Measurements from ENCODE around the gene ADAMTS6.

The ADAMTS6 gene

GRCh38 chr5:65248896-65249295 is 232.8 kb downstream of the ADAMTS6 start:
- DNase-seq (ENCODE audit: low spot score) = no peak
- no peak for TF ChIP-seq CTCF (IDR thresholded peaks at IDR 0.05; ENCODE audit: extremely low read depth, missing control alignments)

- no peak for DNase-seq (ENCODE audit: low spot score)
- TF ChIP-seq CTCF (IDR thresholded peaks at IDR 0.05; ENCODE audit: extremely low read depth, missing control alignments) = no peak
Observed at GRCh38 chr5:65247594-65247993, 234.1 kb downstream of the ADAMTS6 start.

- no peak for DNase-seq (ENCODE audit: low spot score)
- no peak for TF ChIP-seq CTCF (IDR thresholded peaks at IDR 0.05; ENCODE audit: extremely low read depth, missing control alignments)
Observed at GRCh38 chr5:65246741-65247140, 235.0 kb downstream of the ADAMTS6 start.

GRCh38 chr5:65244031-65244430 is 237.7 kb downstream of the ADAMTS6 start:
- TF ChIP-seq CTCF (IDR thresholded peaks at IDR 0.05; ENCODE audit: extremely low read depth, missing control alignments) = no peak
- DNase-seq (ENCODE audit: low spot score) = no peak

- no peak for DNase-seq (ENCODE audit: low spot score)
Observed at GRCh38 chr5:65243161-65243560, 238.6 kb downstream of the ADAMTS6 start.

GRCh38 chr5:65229841-65230240 is 251.9 kb downstream of the ADAMTS6 start:
- no peak for DNase-seq (ENCODE audit: low spot score)
- TF ChIP-seq CTCF (IDR thresholded peaks at IDR 0.05; ENCODE audit: extremely low read depth, missing control alignments) = no peak

More at GRCh38 chr5:65243161-65243560, 238.6 kb downstream of the ADAMTS6 start:
- no peak for TF ChIP-seq CTCF (IDR thresholded peaks at IDR 0.05; ENCODE audit: extremely low read depth, missing control alignments)

- no peak for DNase-seq (ENCODE audit: low spot score)
Observed at GRCh38 chr5:65213921-65214525, 267.7 kb downstream of the ADAMTS6 start.

More at GRCh38 chr5:65213921-65214525, 267.7 kb downstream of the ADAMTS6 start:
- TF ChIP-seq CTCF (IDR thresholded peaks at IDR 0.05; ENCODE audit: extremely low read depth, missing control alignments) = no peak
